Smooth muscle cell of trachea (primary cell): Measurements from ENCODE around the gene RHPN2. TPM values are rescaled to one million over a fixed set of nuclear protein-coding genes. Genes with fewer than 3 reads are reported as not detected.

ENCODE experiments used
- total RNA-seq: library from RNA; depleted of rRNA; stranded (reverse); fragments of >200 nt; gene quantifications from 2 replicates; pipeline ENCODE4 v1.2.1, GENCODE V29; 2014

Gene RHPN2
- 2.2 and 3.0 TPM in 2 replicates for total RNA-seq

GRCh38 chr19:33064792-33065550 is at the start of gene RHPN2:
Gene RHPN2, minus strand, starts transcription at chr19:33064888. Its CDS starts 36 bp downstream, at chr19:33064852.

GRCh38 chr19:33080761-33081681 is 16.3 kb upstream of the RHPN2 start, which contains the start of gene GPATCH1:
Gene GPATCH1, plus strand, starts transcription at chr19:33081181. Its CDS starts 13 bp downstream, at chr19:33081194.

GRCh38 chr19:32971715-32972540 is 92.8 kb downstream of the RHPN2 start, which contains the start of the genes CEP89 and FAAP24:
Gene CEP89, minus strand, starts transcription at chr19:32971958. Its CDS starts 84 bp downstream, at chr19:32971874.
Gene FAAP24, plus strand, starts transcription at chr19:32972242. Its CDS starts 955 bp downstream, at chr19:32973197.

Other genes with a start within 250 kb of the RHPN2 start
- gene SLC7A9, start 195.1 kb downstream of the RHPN2 start, total RNA-seq: 0.50 TPM in 1 of 2 replicates, not detected in the other
- 9.9 and 17.3 TPM in 2 replicates for gene CEP89, start 92.9 kb downstream of the RHPN2 start, total RNA-seq
- 2.2 and 3.6 TPM in 2 replicates for gene FAAP24, start 92.6 kb downstream of the RHPN2 start, total RNA-seq
- gene GPATCH1, start 16.3 kb upstream of the RHPN2 start, total RNA-seq: 7.3 and 9.2 TPM in 2 replicates
- gene WDR88, start 67.2 kb upstream of the RHPN2 start, total RNA-seq: not detected in 2 replicates
- 36.2 and 60.9 TPM in 2 replicates for gene LRP3, start 129.4 kb upstream of the RHPN2 start, total RNA-seq
- gene SLC7A10, start 161.0 kb upstream of the RHPN2 start, total RNA-seq: not detected in 2 replicates
- 0.15 and 0.66 TPM in 2 replicates for gene CEBPA, start 237.6 kb upstream of the RHPN2 start, total RNA-seq